Daoy (cell line): ENCODE measurements around the gene SCN2B. TPM values are rescaled to one million over a fixed set of nuclear protein-coding genes. Genes with fewer than 3 reads are reported as not detected.

Experiments
- DNase-seq: peaks from one replicate; pipeline ENCODE4 v3.0.0-alpha.2; 2015; ENCODE audit warnings: low read depth
- total RNA-seq: library from RNA; depleted of rRNA; stranded (reverse); fragments of >200 nt; shearing (Covaris generic); gene quantifications from 2 replicates; pipeline ENCODE4 v1.2.3, GENCODE V29; 2014; rRNA removed

The SCN2B gene, protein sequence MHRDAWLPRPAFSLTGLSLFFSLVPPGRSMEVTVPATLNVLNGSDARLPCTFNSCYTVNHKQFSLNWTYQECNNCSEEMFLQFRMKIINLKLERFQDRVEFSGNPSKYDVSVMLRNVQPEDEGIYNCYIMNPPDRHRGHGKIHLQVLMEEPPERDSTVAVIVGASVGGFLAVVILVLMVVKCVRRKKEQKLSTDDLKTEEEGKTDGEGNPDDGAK
- not detected in 2 replicates for total RNA-seq

DNA sequence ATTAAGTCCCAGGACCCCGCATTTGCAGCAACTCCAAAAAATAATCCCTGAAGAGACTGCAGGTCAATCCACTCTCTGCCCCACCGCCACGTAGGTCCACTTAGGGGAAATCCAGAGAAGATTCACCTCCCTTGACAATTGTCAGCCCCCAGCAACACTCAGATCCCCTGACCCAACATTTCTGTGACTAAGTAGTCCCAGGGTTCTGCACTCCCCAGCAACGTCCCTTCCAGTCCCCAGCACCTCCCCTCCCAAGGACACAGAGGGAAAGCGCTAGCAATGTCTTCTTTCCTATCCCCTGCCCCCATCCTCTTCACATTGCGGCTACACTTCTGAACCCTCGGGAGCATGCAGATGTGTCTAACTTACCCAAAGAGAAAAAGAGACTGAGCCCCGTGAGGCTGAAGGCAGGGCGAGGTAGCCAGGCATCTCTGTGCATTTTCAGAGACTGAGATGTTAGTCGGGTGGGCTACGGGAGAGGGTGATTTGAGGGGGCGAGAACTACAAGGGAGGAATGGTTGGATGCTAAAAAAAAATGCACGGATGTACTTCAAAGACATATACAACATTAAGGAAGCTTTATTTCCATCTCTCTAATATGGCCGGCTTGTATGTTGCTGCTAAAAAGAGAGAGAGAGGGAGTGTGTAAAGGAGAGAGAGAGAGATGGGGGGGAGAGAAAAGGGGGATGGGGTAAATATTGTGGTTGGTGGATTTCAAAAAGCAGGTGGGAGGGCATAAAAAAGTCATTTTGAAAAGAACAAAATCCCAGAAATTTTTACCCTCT is at the start of gene SCN2B:
SCN2B (minus strand) TSS at position 647 of the 785 bp plus-strand sequence; CDS start at position 439, 208 bp downstream.
- DNase-seq: no peak

DNA sequence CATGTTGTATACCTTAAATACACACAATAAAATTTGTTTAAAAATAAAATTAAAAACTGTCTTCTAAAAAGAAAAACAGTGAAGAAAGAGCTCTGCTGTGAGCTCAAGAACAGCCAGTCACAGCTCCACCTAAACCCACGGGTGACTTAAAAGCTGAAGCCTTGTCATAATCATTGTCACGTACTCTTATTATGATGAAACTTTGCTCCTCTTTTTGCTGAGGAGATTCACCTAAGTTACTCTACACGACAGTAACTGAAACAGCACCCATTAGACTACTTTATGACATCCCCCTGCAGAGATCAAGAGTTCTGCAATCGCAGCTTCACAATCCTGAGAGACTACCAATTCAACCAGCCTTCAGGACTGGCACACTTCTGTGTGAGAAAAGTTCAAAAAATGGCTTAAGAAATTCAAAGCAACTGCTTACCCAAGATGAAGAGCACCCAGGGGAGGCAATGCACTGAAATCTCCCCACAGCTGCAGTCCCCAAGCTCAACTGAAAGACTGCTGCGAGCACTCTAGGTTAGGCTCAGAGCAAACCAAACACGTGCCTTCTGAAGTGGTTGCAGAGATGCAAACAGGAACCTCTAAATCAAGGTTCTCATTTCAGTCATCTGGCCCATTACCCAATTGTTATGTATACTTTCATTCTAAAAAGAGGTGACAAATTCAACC is 48.2 kb upstream of the SCN2B start, which contains the start of gene JAML:
JAML (minus strand) TSS at position 501 of the 678 bp plus-strand sequence. CDS start 10,145 bp downstream, outside the sequence.
- no peak for DNase-seq

DNA sequence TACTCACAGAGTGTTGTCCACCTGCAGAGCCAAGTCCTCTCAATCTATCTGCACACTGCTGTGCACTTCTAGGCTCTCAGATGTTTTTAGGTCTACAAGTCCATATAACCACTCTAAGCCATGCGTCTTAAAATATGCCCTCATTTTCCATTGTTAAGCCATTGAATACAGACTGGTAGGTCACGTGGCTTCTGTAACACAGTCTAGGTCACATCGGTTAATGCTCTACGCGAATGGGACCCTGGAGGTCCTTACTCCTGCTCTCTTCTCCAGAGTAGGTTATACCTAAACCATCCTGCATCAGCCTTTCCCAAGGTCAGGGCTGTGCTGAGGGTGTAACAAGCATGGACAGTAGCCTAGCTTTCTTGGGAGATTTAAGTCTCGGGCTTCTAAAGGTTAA is 47.6 kb upstream of the SCN2B start:
- no peak for DNase-seq

DNA sequence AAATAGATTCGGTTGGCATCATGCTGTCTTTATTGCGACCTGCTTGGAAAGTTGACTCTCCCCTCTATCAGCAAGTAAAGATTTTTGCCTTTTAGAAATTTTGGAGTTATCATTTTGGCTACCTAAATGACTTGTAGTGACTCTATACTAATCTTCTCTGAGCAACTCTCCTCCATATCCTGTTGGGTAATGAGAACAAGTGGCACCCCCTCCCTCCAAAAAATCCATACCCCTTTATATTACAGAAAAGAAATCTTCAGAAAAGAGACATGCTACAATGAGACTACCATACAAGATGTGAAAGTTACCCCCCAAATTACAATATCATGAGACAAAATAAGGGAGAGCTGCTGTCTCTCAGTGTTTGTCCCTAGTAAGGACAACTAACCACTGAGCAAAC is 47.1 kb upstream of the SCN2B start:
- no peak for DNase-seq

DNA sequence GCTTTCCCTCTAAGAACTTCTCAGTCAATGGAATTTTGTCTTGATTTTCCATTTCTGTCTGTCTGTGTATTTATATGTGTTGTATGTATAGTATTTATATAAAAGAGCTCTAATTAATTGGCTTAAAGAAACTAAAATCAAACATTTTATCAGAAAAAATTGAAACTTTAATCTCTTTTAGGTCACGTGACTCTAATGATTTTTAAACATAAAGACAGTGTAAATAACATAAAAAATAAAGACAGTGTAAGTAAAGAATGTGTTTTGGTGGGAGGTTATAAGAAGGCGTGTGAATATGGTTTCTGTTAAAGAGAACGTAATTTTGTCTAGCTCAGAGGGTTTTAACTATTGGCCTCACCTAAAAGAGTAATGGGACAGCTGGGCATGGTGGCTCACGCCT is 46.0 kb upstream of the SCN2B start:
- no peak for DNase-seq

DNA sequence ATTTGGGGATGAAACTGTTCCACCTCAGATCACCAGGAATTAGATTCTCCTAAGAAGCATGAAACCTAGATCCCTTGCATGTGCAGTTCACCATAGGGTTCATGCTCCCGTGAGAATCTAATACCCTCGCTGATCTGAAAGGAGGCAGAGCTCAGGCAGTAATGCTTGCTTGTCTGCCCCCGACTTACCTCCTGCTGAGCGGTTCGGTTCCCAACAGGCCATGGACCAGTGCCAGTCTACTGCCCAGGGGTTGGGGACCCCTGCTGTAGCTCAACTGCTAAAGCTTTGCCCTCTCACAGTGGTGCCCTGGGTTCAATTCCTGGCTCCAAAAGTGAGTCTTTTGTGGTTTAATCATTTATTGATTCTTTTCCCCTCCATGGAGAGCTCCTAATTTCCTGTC is 45.0 kb upstream of the SCN2B start:
- DNase-seq: no peak

DNA sequence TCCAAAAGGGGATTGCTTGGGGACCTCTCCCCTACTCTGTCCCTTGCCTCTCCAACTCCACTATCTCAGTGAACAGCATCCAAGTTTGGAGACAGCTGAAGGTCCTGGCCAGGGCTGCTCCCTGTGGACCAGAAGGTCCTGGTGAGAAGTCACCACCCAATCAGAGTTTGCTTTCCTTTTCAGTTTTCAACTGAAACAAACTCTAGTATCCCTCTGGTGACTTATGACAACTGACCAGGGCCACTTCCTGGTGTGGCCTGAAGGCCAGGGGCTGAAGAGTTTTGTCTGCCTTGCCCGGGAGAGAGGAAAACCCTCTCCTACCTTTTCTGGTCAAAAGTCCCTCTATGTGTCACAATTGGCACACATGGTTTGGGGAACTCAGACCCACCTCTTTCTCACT is 43.3 kb upstream of the SCN2B start:
- DNase-seq: no peak

DNA sequence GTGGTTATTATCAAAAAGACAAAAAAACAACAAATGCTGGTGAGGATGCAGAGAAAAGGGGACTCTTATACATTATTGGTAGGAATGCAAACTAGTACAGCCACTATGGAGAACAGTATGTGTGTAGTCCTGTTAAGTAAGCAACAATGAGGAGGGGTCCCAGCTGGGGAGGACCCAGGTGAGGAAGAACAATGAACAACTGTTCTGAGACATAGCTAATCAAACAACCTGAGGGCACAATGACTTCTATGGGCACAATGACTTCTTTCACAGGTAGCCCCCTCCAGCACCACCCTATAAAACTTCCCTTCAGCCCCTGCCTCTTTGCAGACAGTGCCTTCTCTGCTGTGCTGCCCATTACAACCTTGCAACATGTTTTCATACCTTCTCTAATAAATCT is 42.8 kb upstream of the SCN2B start:
- no peak for DNase-seq

DNA sequence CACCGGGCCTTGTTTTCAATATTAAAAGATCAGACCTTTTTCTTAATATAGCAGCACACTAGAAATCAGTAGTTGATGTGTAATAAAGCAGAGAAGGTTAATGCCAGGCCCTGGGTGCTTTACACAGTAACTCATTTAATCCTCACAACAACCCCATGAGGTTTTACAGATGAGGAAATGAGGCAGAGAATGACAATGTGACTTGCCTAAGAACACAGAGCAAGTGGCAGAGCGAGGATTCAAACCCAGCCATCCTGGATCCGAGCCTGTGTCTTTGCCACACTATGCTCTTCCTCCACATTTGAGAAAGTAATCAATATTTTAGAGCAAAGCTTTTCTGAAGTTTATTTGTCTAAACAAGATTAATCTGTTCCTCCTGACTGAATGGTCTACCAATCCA is 41.1 kb upstream of the SCN2B start:
- no peak for DNase-seq

DNA sequence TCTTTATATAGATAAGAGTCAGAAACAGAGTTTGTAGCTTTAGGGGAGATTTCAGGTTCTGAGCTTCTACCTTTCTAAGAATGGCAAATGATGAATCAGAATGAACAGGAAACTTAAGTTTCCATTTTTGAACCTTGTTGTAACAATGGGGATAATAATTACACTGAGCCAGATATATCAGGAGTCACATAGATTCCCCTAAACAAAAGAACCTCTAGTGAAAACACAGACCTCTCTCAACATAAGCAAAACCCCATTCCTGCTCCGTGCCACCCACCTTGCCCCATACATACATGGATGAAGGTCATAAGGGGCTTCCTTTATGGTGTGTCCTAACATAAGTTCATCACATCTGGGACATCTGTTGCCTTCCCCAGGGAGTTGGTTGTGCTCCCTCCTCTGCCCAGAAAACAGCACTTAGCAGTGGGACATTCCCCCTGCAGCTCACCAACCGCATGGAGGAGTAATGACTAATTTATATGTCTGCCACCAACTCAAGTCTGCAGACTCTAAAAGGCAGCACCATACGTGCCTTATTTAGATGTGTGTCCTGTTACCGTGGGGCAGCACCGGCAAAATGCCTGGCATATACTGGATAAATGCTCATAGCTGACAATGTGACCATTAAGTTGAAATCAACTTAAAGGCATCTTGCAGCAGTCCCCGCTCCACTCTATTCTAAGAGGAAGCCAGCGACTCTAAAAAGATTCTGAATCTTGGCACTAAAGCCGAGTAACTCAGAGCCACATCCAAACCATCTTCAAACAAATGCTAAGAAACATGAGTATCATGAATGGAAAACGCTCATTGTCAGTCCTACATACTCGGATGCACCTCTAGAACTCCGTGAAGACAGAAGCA is 40.4 kb upstream of the SCN2B start:
- peak; percentile 39 for DNase-seq

DNA sequence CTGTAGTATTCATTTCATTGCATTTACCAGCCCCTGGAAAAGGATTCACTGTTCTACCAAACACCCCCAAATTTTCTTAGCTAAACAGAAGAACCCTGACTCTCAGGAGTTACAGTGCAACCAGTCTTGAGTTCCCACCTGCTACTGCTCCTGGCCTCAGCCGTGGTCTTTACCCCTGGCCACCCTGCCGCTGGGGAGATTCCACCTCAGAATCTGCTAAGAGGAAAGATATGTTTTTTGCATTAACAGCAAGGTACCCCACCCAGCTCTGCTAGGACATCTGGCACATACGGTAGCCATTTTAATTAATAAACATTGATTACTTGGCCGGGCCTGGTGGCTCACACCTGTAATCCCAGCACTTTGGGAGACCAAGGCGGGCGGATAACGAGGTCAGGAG is 39.3 kb upstream of the SCN2B start:
- DNase-seq: no peak

GRCh38 chr11:118215262-118215661 is 38.8 kb upstream of the SCN2B start:
- DNase-seq: no peak

DNA sequence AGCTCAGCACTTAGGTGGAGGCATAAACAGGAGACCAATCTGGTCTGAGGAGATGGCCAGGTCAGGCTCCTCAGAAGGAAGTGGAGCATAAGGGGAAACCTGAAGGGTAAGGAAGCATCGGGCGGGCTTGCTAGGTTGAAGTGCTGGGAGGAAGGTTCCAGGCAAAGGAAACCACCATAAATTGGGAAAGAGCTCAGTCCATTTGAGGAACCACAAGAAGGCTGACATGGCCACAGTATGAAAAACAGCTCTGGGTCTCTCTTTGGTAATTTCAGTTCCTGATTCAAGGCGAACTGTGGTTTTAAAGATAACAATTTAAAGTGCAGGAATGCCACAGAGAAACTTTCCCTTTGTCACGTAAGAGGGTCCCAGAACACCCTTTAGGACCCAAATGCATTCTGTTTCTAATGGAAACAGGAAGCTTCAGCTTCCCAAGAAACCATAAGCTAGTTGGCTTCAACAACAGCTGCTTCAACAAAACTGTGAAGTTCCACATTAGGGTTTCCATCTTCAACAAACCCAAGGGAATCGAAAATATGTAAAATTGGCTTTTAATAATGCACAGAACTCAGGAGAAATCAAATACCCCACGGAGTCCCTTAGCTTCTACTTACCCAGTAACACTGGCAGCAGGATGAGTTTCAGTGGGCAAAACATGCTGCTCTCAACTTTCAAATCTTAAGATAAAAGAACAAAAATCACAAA is 37.9 kb upstream of the SCN2B start:
- DNase-seq: no peak

DNA sequence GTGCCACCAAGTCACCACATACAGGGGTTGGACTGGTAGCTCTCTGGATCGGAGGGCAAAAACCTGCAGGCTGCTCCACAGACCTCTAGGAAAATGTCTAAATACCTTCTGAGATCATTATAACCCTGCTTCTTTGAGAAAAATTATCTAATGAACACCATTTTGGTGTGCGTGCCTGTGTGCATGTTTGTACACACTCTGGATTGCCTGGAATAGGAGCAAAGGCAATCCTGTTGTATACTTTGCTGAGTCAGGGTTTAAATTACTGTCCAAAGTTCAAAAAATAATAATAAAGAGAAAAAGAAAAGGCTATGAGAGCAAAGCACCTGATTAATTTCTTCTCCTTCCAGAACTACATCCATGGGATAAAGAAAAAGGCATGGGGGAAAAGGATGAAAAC is 37.3 kb upstream of the SCN2B start:
- DNase-seq: no peak

DNA sequence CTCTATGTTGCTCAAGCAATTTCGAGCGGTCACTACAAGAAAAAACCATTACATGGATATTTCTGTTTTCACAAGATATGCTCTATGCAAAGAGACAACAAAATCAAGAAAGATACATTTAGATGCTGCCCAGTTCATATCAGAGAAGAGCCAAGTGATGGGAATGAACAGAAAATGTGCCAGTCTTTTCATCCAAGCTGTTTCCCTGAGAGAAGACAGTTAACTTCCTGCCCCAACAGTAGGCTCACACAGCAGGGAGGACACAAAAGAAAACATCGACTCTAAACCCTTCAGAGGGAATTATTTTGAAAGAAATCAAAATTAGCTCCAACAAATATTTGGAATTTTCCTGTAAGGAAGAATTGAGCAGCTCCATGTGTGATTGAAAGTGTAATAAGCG is 36.8 kb upstream of the SCN2B start:
- no peak for DNase-seq

- no peak for DNase-seq
Measured at GRCh38 chr11:118212781-118213191, 36.3 kb upstream of the SCN2B start.

DNA sequence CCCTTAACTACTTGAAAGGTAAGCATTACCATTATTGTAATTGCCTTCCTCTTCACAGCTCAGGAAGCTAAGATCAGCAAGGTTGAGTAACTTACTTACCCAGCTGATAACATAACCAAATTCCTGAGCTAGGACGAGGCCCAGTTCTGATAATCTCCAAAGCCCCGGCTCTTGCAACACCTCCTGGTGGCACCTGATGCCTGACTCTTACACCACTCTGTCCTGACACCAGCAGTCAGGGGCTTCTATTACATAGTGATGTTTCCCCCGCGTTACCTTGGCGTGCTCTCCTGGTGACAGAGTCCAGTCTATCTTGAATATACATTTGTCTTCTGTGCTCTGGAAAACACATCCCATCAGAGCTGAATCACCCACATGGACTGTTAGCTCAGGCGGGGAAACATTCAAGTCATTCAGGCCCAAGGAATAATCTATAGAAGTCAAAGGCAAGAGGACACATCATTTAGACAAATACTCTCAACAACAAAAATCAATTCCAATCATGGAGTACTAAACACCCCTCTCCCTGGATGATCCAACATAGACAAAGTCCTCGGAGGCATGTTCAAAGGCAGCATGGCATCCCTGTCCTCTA is 35.8 kb upstream of the SCN2B start:
- no peak for DNase-seq

- peak; percentile 53 for DNase-seq
Measured at GRCh38 chr11:118211006-118211405, 34.6 kb upstream of the SCN2B start.

- DNase-seq: no peak
Measured at GRCh38 chr11:118210323-118210722, 33.9 kb upstream of the SCN2B start.

DNA sequence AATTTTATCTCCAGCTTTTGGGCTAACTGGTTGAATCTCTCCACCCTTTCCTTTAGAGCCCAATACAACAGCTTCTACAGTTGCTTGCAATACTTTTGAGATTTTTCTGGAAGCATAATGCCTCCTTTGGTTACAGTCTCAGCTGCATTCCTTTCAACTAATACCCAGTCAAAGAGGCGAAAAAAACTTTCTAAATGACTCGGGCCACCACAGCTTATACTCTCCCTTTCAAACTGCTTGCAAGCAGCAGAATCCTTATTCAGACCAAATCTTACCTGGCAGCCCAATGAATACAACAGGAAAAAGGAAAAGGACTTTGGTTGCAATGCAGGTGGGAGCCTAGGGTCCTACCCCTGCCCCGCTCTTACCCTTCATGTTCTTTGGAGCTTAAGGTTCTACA is 32.6 kb upstream of the SCN2B start:
- DNase-seq: no peak

DNA sequence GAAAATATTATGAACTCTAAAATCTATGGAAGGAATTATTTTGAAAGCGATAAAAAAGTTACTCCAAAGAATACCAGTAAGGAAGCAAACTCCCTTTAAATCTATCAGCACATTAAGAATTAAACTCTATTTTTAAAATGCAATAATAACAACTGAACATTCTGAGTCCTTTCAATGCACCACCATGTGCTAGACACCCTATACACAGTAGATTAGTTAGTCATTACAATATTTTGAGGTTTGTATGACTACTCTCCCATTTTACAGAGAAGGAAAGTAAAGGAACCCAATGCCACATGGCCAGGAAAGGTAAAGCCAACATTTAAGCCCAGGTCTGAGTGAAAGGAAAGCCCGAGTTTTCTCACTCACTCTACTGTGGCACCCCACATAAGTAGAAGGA is 30.6 kb upstream of the SCN2B start:
- DNase-seq: no peak
